HG02852 (cell line): ENCODE results near the gene HSD17B11.
"Not testable (repeated sequence)": the region's sequence is repeated elsewhere in the genome, so short reads cannot be mapped to it uniquely, and the experiment has no call there.

Source experiments
- ATAC-seq: cut with Tn5 transposase; IDR thresholded peaks from one replicate; pipeline ENCODE4 v1.9.1; 2021; ENCODE audit warnings: mild to moderate bottlenecking, moderate library complexity; ENCODE audit not compliant: unreplicated experiment

The HSD17B11 gene

GRCh38 chr4:87310691-87311335, 80.2 kb downstream of the HSD17B11 start:
- ATAC-seq = no peak

- no peak for ATAC-seq
Observed at GRCh38 chr4:87309625-87310024, 81.4 kb downstream of the HSD17B11 start.

GRCh38 chr4:87306056-87306455, 84.9 kb downstream of the HSD17B11 start:
- peak; percentile 80 for ATAC-seq

GRCh38 chr4:87305562-87305961, 85.4 kb downstream of the HSD17B11 start:
- no peak for ATAC-seq

- ATAC-seq = no peak
Observed at GRCh38 chr4:87304745-87305432, 86.1 kb downstream of the HSD17B11 start.

GRCh38 chr4:87299898-87300297, 91.1 kb downstream of the HSD17B11 start:
- no peak for ATAC-seq

GRCh38 chr4:87298362-87298761, 92.6 kb downstream of the HSD17B11 start:
- no peak for ATAC-seq

GRCh38 chr4:87294911-87295310, 96.1 kb downstream of the HSD17B11 start:
- ATAC-seq = not testable (repeated sequence)

GRCh38 chr4:87293889-87294288, 97.1 kb downstream of the HSD17B11 start:
- not testable (repeated sequence) for ATAC-seq

- ATAC-seq = no peak
Observed at GRCh38 chr4:87286970-87287369, 104.0 kb downstream of the HSD17B11 start.
